ENCODE measurements around the gene CASKIN2. TPM values are rescaled to one million over a fixed set of nuclear protein-coding genes. Genes with fewer than 3 reads are reported as not detected.
A peak's percentile ranks its signal among the peaks of the same experiment; 100 is the strongest.

CASKIN2 gene
- total RNA-seq, 1 donor from 2014 or later: 42.3 TPM

- no peak overlapping the region for H3K27ac Mint-ChIP-seq (ENCODE audit: unreplicated experiment)
- H3K36me3 Mint-ChIP-seq (ENCODE audit: low read depth): peaks cover 3% of the 10 kb centered on the region
- DNase-seq (ENCODE audit: low read depth, low spot score): no peak
- no peaks in the 10 kb centered on the region for H3K9me3 Mint-ChIP-seq
- no peaks in the 10 kb centered on the region for H3K27me3 Mint-ChIP-seq (ENCODE audit: low read depth)
- peaks cover 38% of the 10 kb centered on the region for H3K4me1 Mint-ChIP-seq
- peak overlapping the region; percentile 91 for H3K4me3 Mint-ChIP-seq
- no peak for TF ChIP-seq CTCF (conservative IDR thresholded peaks at IDR 0.05)
Observed at GRCh38 chr17:75514919-75515495, 330 bp downstream of the CASKIN2 start.

- Mint-ChIP-seq H3K27me3 (ENCODE audit: low read depth) (no peaks in the 10 kb centered on the region), H3K36me3 (ENCODE audit: low read depth) (peaks cover 3% of the 10 kb centered on the region), H3K4me3 (peak overlapping the region; percentile 87), H3K4me1 (peaks cover 42% of the 10 kb centered on the region), H3K27ac (ENCODE audit: unreplicated experiment) (no peak overlapping the region), H3K9me3 (no peaks in the 10 kb centered on the region)
- DNase-seq (ENCODE audit: low read depth, low spot score): no peak
- TF ChIP-seq CTCF (conservative IDR thresholded peaks at IDR 0.05): no peak
Observed at GRCh38 chr17:75514299-75514918, 928 bp downstream of the CASKIN2 start.

- peak overlapping the region; percentile 87 for H3K4me3 Mint-ChIP-seq
- H3K9me3 Mint-ChIP-seq: no peaks in the 10 kb centered on the region
- H3K27ac Mint-ChIP-seq (ENCODE audit: unreplicated experiment): peak overlapping the region; percentile 12
- DNase-seq (ENCODE audit: low read depth, low spot score): no peak
- H3K27me3 Mint-ChIP-seq (ENCODE audit: low read depth): no peaks in the 10 kb centered on the region
- H3K36me3 Mint-ChIP-seq (ENCODE audit: low read depth): peaks cover 2% of the 10 kb centered on the region
- H3K4me1 Mint-ChIP-seq: peaks cover 48% of the 10 kb centered on the region
- no peak for TF ChIP-seq CTCF (conservative IDR thresholded peaks at IDR 0.05)
Observed at GRCh38 chr17:75513641-75514000, 1.7 kb downstream of the CASKIN2 start.

GRCh38 chr17:75512926-75513640 lies 2.3 kb downstream of the CASKIN2 start:
- Mint-ChIP-seq H3K4me1 (peaks cover 52% of the 10 kb centered on the region), H3K4me3 (peak overlapping the region; percentile 87), H3K27me3 (ENCODE audit: low read depth) (no peaks in the 10 kb centered on the region), H3K9me3 (no peaks in the 10 kb centered on the region), H3K36me3 (ENCODE audit: low read depth) (no peaks in the 10 kb centered on the region), H3K27ac (ENCODE audit: unreplicated experiment) (peak overlapping the region; percentile 67)
- DNase-seq (ENCODE audit: low read depth, low spot score): no peak
- TF ChIP-seq CTCF (conservative IDR thresholded peaks at IDR 0.05): no peak

GRCh38 chr17:75511610-75512575 lies 3.4 kb downstream of the CASKIN2 start:
- H3K27ac Mint-ChIP-seq (ENCODE audit: unreplicated experiment): no peak overlapping the region
- no peaks in the 10 kb centered on the region for H3K27me3 Mint-ChIP-seq (ENCODE audit: low read depth)
- H3K4me1 Mint-ChIP-seq: peaks cover 47% of the 10 kb centered on the region
- DNase-seq (ENCODE audit: low read depth, low spot score): no peak
- H3K4me3 Mint-ChIP-seq: peak overlapping the region; percentile 87
- TF ChIP-seq CTCF (conservative IDR thresholded peaks at IDR 0.05): no peak
- no peaks in the 10 kb centered on the region for H3K36me3 Mint-ChIP-seq (ENCODE audit: low read depth)
- no peaks in the 10 kb centered on the region for H3K9me3 Mint-ChIP-seq

All from neural crest cell (in vitro differentiated cells).